NCI-H526 treated with DMSO at 0.1 percent for 48 hours (cell line): ENCODE data around the gene TCTA.
A peak's percentile ranks its signal among the peaks of the same experiment; 100 is the strongest.

Experiments used
- DNase-seq: peaks from one replicate; lab custom pipeline; 2025; lab: John Stamatoyannopoulos, UW

The TCTA gene

DNA sequence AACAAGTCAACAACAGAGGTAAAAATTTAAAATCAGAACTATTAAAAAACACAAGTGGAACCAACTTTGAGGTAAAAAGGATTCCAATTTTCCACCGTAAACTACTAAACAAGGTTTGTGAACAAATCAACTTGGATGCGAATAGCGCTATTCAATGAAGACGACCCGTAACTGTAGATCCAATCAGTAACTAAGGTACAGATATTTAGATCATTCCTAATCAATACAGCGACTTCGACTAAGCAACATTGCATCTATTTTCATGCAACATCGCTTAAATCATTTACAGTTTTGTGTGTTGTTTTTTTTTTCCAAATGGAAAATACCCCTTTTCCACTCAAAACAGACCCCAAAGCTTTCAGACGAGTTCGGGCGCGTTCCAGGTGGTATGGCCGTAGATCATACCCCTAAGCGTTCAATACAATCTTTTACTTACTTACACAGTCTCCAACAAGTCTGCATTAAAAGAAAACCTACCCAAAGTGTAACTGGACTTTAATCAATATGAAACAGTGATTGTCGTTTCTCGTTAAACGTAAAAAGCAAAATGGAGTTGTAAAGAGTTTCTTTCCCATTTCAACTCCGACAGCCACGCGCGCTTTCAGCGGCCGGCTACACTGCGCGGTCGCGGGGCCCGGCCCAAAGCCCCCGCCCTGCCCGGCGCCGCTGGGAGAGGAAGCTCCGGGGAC, 1.2 kb upstream of the TCTA start:
- DNase-seq: no peak

DNA sequence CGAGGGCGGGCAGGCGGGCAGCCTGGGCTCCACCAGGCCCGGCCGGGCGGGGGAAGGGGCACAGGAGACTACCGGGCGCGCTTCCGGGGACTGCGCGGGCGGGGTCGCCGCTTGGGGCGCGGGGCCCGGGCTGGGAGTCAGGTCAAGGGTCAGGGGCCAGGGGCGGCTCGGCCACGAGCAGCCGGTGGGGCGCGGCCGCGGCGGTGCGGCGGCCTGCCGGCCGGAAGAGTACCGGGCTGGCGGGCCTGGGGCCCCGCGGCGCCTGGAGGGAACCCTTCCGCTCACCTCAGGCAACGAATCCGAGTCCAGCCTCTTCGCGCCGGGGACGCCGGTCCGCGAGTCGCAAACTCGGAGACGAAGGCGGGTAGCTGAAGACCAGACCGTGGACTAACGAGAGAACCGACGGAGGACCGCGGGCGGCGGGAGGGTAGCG, 672 bp upstream of the TCTA start:
- no peak for DNase-seq

DNA sequence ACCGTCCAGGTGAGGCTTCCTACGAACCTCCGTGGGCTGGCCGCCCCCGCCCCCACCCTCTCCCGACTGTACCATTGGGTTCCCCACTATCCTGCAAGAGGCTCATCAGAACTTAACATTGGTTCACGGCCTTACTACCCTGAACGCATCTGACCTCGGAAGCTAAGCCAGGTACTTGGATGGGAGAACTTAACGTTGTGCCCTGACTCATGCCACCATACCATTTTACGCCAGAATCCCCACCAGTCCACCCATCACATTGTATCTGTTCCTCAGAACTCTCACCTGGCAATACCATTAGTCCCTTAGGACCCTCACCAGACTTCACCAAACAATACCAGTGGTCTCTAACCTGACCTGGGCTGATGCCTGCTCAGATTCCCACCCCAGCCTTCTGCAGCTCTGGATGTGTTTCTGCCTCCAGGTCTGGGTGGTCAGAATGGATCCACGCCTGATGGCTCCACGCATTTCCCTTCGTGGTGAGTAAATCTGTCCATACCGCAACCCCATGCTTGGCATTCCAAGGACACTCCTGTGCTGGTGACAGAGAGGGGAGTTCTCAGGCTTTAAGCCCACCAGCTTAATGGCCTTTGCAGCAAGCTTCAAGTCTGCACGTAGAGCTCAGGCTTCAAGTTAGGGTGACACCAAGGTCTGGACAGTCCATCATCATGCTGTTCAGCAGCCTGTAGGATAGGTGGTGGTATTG, 562 bp downstream of the TCTA start:
- no peak for DNase-seq

DNA sequence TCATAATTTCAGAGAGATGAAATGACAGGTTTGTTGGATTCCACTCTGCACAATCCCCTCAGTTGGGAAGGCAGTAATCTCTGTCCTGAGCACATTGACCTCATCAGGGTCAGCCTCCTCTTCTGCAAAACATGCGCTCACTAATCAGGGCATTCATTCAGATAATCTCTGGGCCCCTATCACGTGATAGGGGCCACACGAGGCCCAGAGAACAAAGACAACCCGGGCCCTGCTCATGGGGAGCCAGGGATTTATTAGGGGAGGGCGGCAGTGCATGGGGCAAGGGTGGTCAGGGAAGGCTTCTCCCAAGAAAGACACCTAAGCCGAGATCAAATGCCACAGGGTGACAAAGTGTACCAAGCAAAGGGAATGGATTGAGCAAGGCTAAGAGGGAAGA, 1.1 kb downstream of the TCTA start:
- no peak for DNase-seq

DNA sequence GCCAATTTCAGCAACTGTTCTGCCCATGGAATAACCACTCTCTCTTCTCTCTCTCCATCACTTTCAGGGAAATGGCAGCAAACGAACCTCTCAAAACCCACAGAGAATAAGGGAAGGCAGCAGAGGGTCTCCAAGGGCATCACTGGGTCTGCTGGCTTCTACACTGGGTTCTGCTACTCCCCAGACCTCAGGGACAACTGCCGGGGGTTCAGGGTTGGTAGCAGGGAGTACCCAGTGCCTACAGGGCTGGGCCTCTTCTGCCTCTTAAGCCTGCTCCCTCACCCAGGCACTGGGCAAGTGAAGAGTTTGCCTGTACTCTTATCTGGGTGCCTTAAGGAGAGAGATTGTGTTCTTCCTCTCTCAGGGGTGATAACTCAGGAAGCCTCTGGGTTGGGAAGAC, 2.5 kb downstream of the TCTA start:
- no peak for DNase-seq

DNA sequence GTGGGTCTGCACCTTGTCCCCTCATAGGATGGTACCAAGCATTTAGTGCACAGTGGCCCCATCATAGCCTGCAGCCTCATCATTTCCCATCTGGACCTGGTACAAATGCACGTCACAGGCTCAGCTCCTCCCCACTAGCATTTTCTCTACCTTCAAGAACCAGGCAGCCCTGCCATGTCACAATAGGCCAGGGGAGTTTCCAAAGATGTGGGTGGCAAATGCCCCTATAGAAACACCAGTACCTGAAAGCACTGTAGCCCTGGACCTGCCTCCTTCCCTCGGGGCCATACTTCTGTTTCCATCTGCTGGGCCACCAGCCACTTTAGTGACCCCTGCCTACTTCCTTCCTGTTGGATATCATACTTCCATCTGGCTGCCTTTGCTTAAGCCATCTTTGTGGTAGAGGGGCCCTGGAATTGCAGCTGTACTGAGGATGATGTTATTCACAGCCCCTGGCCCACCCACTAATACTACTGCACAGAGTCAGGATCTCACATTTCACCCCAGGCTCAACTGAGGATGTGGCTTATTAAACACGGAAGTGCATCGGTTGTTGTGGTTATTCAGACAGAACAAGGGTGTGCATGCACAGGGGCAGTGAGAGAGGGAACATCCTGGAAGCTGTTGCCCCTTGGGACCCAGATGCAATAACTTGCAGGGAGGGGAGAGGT, 3.8 kb downstream of the TCTA start:
- DNase-seq: no peak

DNA sequence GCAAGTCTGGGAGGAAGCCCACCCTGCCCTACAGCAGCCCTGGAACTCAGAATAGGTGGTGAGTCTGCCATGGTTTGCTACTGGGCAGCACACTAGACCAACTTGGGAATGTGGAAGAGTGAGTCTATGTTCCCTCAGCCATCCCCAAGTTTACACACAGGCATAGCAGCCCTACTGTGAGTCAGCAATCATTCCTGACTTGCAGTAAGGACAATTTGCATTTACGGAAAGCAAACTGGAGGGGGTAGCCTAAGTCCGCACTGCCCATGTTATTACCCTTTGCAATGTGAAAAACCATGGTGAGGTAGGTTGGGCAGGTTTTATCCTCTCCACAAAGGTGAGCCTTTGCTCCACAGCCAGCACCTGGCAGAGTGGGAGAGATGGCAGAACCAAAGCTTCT, 4.6 kb downstream of the TCTA start:
- DNase-seq: no peak

DNA sequence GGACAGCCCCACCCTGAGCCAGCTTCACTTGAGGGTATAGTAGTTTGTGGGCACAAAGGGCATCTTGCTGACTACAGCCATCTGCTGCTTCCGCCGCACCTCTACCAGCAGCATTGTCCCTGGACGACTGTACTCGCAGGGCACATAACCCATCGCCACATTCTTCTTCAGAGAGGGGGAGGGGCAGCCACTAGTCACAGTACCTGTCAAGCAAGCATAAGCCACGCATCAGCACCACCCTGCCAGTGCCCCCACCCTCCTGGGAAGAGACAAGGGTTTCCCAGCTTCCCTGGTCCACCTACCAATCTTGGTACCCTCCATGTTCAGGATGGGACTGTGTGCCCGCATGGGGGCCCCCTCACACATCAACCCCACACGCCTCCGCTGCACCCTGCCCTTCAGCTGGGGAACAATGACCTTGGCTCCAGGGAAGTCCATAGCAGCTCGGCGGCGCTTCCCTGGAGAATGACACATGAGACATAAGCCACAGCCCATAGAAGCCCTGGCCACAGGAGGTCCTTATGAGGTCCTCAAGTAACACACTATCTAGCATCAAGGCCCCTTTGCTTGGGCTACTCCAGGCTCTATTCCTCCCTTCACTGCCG, 5.4 kb downstream of the TCTA start:
- DNase-seq: no peak

DNA sequence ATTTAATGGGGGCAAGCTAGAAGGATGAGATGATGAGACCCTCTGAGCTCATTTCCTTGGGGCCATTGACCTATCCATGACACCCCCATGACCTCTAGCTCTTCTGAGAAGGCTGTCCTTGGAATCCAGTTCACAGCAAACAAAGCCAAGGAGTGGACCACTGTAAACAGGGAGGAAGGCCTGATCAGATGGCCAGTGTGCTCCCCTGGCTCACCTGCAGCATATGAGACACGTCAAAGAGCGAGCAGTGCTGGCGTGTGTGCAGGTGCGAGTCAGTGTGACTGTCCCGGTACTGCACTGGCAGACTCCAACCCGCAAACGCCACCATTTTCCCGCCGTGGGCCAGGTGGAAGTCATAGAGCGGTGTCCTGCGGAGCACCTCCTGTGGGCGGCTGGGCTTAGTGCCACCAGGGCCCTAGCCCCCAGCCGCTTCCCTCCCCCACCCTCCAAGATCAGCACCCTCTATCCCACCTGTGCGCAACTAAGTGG, 9.7 kb downstream of the TCTA start:
- no peak for DNase-seq

DNA sequence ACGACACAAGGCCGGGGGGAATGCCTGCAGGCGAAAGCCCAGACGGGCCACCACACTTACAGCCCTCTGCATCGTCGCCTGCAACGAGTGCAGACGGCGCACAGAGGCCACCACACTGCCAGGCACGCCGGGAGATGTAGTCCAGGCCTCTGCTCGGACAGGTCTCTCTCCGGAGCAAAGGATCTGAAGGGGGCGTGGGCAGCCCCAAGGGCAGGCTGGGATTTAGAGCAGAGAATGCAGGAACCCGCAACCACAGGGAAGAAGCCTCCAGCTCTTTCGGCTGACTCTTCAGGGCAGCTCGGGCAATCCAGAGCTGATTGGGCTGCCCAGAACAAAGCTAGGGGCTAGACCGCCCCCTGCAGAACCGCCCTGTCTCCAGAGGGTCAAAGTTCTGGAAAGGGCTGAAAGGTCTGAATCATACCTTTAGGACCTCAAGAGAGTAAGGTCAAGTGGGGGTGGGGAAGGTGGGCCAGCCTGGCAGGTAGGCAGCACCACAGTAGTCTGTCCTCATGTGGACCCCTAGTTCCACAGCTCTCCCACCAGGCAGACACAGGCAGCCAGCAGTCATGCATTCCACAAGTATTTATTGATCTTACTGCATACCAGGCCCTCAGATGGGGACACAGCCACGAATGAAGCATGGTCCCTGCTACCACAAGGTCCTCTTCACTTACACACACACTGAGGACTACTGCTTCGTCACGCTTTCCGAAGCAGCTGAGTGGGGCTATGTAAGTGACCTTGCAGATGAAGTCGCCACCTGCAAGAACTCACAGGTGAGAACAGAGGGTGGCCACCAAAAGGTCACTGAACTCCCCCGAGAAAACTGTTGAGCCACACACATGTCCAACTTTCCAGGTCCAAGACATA, 10.4 kb downstream of the TCTA start, which contains the start of gene AMT:
Gene AMT (minus strand): TSS at position 95 of the 870 bp plus-strand sequence. CDS start 23 bp downstream, at position 72.
- DNase-seq: no peak

DNA sequence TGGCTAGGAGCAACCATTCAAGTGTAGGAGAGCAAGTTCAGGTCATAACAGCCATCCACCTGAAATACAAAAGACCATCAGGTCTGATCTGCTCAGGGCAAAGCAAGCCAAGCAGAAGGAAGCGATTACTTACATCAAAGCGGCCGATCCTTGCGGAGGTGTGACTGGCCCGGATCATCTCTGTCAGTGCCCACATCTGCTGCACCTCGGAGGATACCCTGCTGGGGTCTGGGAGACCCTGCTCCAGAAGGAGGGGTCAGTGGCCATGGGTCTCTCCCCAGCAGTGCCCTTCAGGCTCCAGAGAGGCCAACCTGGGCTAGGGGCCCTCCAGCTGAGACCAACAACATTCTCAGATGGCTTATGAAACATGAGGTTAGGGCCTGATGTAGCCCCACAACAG, 12.6 kb downstream of the TCTA start:
- no peak for DNase-seq

DNA sequence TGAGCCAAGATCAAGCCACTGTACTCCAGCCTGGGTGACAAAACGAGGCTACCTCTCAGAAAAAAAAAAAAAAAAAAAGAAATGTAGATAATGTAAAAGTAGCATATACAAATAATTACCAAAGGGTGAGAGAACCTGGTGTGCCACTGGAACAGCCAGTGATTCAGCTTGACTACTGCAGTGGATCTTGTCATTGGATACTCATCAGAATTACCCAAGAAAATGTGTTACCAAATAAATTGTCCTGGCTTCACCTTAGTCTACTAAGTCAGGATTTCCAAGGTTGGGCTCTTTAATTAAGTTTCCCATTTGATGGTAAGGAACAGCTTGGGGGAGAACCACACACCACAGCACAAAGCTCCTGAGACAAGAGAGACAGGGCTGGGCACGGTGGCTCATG, 15.4 kb downstream of the TCTA start:
- no peak for DNase-seq

DNA sequence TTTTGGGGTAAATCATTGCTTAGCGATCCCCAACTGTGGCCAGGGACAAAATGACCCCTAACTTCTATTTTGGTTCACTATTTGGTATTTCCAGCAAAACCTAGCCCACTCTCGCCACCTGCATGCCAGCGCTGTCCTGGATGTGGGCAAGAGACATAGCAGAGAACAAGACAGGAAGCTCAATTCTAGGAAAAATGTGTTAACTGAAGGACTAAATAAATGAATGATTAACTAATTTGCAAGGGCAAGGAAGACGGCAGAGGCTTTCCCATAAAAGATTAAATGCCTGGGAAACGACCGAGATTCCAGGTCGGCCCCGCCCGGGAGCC, 16.5 kb downstream of the TCTA start:
- DNase-seq: peak; percentile 38

DNA sequence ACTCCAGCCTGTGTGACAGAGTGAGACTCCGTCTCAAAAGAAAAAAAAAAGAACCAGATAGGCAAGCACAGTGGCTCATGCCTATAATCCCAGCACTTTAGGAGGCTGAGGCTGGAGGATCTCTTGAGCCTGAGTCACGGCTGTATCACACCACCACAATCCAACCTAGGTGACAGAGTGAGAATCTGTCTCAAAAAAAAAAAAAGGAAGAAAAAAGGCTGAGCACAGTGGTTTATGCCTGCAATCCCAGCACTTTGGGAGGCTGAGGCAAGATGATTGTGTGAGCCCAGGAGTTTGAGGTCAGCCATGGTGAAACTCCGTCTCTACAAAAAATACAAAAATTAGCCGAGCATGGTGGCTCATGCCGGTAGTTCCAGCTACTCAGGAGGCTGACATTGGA, 22.5 kb downstream of the TCTA start:
- no peak for DNase-seq

DNA sequence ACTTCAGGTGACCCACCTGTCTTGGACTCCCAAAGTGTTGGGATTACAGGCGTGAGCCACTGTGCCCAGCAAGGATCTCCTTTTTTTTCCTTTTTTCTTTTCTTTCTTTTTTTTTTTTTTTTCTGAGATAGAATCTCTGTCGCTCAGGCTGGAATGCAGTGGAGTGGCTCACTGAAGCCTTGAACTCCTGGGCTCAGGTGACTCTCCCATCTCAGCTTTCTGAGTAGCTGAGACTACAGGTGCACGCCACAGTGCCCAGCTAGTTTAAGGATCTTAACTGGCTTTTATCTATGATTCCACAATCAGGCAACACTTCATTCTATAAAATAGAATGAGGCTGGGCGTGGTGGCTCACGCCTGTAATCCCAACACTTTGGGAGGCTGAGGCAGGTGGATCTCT, 33.2 kb downstream of the TCTA start:
- no peak for DNase-seq

DNA sequence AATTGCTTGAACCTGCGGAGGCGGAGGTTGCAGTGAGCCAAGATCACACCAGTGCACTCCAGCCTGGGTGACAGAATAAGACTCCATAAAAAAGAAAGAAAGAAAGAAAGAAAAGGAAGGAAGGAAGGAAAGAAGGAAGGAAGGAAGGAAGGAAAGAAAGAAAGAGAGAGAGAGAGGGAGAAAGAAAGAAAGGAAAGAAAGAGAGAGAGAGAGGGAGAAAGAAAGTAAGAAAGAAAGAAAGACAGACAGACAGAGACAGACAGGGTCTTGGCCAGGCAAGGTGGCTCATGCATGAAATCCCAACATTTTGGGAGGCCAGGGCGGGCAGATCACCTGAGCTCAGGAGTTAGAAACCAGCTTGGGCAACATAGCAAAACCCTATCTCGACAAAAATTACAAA, 41.4 kb downstream of the TCTA start:
- DNase-seq: no peak

DNA sequence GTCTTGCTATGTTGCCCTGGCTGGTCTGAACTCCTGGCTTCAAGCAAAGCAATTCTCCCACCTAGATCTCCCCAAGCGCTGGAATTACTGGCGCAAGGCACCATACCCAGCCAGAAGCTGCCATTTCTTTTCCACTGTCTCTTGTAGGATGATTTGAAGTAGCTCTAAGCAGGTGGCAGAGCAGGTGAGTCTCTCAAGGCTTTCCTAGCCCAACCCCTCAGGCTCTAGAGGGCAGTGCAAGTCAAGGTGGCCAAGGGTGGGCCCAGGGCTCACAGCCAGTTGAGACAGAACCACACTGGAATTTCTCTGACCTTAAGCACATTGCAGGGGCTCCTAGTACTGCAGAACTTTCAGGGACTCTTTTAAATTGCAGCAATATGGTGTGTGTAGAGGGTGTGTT, 42.2 kb downstream of the TCTA start:
- no peak for DNase-seq

DNA sequence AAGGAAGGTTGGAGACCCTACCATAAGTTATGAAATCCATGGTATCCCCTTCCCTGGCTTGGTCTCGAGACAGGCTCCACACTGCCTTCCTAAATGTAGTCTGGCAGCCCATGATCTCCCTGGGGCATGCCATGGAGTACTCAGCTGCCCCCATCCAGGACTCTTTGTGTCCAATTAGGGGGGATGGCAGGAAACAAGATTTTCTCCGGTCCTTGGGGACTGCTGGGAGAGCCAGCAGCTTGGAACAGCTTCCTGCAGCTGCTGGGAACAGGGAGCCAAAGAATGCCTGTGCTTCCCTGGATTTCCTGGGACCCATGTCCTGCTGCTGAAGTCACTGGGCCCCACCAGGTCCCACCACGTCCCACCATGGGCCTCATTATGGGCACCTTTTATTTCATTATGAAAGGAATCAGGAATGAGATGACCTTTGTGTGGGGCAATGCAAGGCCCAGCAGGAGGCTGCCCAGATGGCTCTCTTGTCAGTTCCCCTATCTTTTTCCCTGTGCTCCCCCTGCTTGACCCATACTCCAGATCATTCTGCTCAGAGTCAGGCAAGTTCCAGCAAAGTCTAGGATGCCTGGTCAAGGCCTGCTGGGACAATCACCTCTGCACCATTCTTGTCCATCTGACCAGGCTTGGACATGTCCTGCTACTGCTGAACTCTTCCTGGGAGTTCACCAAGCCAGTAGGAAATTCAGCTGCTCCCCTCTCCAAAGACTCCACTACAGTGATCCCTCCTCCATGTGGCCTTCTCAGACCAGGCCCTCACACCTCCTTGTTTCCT, 42.9 kb downstream of the TCTA start:
- DNase-seq: no peak

DNA sequence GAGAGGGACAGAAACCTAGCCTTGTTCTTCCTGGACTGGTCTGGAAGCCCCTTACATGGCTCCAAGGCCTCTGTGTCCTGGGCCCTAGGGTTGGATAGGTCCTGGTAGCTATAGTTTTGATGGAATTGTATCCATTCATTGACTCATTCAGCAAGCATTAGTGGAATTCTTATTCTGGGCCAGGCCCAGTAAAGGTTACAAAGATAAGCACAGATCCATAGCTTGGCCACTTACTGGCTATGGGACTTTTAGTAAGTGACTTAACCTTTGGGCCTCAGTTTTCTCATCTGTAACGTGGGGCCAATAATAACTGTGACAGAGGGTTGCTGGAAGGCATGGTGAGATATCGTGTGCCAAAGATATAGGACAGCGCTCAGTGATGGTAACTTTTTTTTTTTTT, 44.2 kb downstream of the TCTA start:
- DNase-seq: no peak

DNA sequence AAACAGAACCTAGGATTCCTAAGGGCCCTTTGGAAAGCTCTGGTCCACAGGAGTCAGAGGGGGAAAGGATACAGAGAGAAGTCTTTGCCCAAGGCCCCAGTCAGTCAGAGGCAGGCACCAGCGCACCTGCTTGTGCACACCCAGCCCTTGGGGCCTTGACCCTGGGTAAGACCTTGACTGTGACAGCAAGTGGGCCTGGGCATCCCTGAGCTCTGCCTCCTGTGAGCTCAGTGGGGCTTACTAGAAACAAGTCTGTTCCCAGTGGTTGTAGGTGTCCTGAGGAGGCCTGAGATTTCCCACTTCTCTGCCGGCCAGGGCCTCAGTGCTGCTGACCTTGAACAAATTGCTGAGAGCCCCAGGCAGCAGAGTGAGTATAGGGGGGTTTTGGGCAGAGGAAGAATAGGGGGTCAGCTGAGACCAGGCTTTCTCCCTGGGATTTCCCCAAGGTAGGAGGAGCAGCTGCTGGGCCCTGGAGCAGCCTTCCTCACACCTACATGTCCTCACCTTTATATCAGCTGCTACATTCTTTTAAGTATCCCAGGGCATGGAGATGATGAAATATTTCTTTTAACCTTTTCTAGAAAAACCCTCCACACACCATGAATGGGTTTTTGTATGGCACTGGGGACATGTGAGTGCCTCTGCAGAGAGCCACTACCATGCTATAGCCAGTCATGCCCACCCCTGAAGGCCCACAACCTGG, 48.1 kb downstream of the TCTA start:
- no peak for DNase-seq
